Measurements from ENCODE around the gene GNAZ.

Gene GNAZ

GRCh38 chr22:23080613-23081290 lies 10.4 kb downstream of the GNAZ start:
- no peaks in the 10 kb centered on the region for H3K79me1 ChIP-seq (ENCODE audit: low read length)
- WGBS (ENCODE audit: extremely low coverage, insufficient coverage, insufficient read length): no CpG with 5 or more reads among the region's 11 CpGs

DNA sequence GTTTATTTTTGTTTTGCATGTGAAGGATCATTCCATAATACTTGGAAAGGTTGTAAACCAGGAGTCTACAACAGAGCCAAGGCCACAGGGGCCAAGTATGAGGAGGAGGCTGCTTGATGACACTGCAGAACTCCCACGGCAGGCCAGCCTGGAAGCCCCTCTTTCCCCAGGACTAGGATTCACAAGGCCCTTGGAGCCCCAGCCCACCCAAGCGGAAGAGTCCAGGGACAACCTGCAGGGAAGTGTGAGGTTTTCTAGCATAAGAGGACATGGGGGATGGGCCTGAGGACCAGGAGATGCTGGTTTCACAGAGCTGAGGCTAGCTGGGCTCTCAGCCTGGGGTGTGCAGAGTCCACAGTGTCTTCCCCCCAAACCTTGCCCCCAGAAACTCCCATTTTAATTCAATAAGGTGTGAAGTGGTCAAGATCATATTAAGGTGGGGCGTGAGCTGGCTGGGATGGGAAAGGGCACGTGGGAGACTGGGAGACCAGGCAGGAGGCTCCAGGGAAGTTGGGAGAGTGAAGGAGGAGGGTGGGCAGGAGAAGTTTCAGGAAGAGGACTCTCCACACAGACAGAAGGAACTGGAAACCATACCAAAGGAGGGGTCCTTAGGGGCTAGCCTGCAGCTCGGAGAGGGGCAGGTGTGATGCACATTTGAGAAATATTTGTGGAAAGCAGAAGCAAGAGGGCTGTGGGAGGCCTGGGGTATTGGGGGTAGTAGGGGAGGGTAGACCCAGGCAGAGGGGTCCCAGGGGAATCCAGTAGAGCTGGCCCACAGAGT lies 12.4 kb downstream of the GNAZ start:
- H2BK120ac ChIP-seq (ENCODE audit: insufficient read depth, low read length, poor library complexity): no peak overlapping the region
- no peak overlapping the region for H3K18ac ChIP-seq (ENCODE audit: low read length)
- no peak overlapping the region for H3K4me2 ChIP-seq (ENCODE audit: low read length)
- H3K79me2 ChIP-seq (ENCODE audit: control insufficient read depth, insufficient read depth, low read length, poor library complexity): no peaks in the 10 kb centered on the region
- peaks cover 1% of the 10 kb centered on the region for H3K9me3 ChIP-seq (ENCODE audit: insufficient read depth, low read depth, low read length)
- no peaks in the 10 kb centered on the region for H3K27me3 ChIP-seq (ENCODE audit: insufficient read depth, low read length)
- no peak for DNase-seq
- WGBS (ENCODE audit: extremely low coverage, insufficient coverage, insufficient read length): no CpG with 5 or more reads among the region's 5 CpGs
- H3K36me3 ChIP-seq (ENCODE audit: control insufficient read depth in 1 of 2, insufficient read depth in 2 of 2, low read length in 2 of 2): no peaks in the 10 kb centered on the region
- H2BK5ac ChIP-seq (ENCODE audit: low read depth, low read length, poor library complexity): no peak overlapping the region
- no peaks in the 10 kb centered on the region for H3K4me1 ChIP-seq (ENCODE audit: control insufficient read depth in 1 of 2, insufficient read depth in 2 of 2, low read length in 2 of 2)
- no peak overlapping the region for H3K27ac ChIP-seq (ENCODE audit: low read depth, low read length)
- no peaks in the 10 kb centered on the region for H3K79me1 ChIP-seq (ENCODE audit: low read length)
- no peak overlapping the region for H3K14ac ChIP-seq (ENCODE audit: low read length)
- H4K91ac ChIP-seq (ENCODE audit: low read depth, low read length): no peak overlapping the region
- H3K4me3 ChIP-seq (ENCODE audit: low read depth, low read length): no peak overlapping the region
- no peak overlapping the region for H3K23ac ChIP-seq (ENCODE audit: low read length)
- H2AFZ ChIP-seq (ENCODE audit: insufficient read depth, low read length, poor library complexity): no peak overlapping the region
- H2AK5ac ChIP-seq (ENCODE audit: low read length): no peak overlapping the region
- no peak overlapping the region for H3K9ac ChIP-seq (ENCODE audit: low read length)
- no peak overlapping the region for H4K12ac ChIP-seq (ENCODE audit: low read depth, low read length)
- no peak overlapping the region for H3K4ac ChIP-seq (ENCODE audit: low read depth, low read length)
- H2BK12ac ChIP-seq (ENCODE audit: low read length): no peak overlapping the region
- H4K8ac ChIP-seq (ENCODE audit: low read depth, low read length): no peak overlapping the region

More at GRCh38 chr22:23080613-23081290, 10.4 kb downstream of the GNAZ start:
- Histone ChIP-seq H4K8ac (ENCODE audit: low read depth, low read length) (no peak overlapping the region), H3K27me3 (ENCODE audit: insufficient read depth, low read length) (no peaks in the 10 kb centered on the region), H2BK5ac (ENCODE audit: low read depth, low read length, poor library complexity) (no peak overlapping the region), H3K4me2 (ENCODE audit: low read length) (no peak overlapping the region), H3K23ac (ENCODE audit: low read length) (no peak overlapping the region), H3K4ac (ENCODE audit: low read depth, low read length) (no peak overlapping the region), H3K4me1 (ENCODE audit: control insufficient read depth in 1 of 2, insufficient read depth in 2 of 2, low read length in 2 of 2) (no peaks in the 10 kb centered on the region), H2BK120ac (ENCODE audit: insufficient read depth, low read length, poor library complexity) (no peak overlapping the region), H3K79me2 (ENCODE audit: control insufficient read depth, insufficient read depth, low read length, poor library complexity) (no peaks in the 10 kb centered on the region), H4K12ac (ENCODE audit: low read depth, low read length) (no peak overlapping the region), H2AFZ (ENCODE audit: insufficient read depth, low read length, poor library complexity) (no peak overlapping the region), H3K14ac (ENCODE audit: low read length) (no peak overlapping the region), H3K4me3 (ENCODE audit: low read depth, low read length) (no peak overlapping the region), H2AK5ac (ENCODE audit: low read length) (no peak overlapping the region), H3K36me3 (ENCODE audit: control insufficient read depth in 1 of 2, insufficient read depth in 2 of 2, low read length in 2 of 2) (no peaks in the 10 kb centered on the region), H3K27ac (ENCODE audit: low read depth, low read length) (no peak overlapping the region), H3K9me3 (ENCODE audit: insufficient read depth, low read depth, low read length) (peaks cover 1% of the 10 kb centered on the region), H4K91ac (ENCODE audit: low read depth, low read length) (no peak overlapping the region), H2BK12ac (ENCODE audit: low read length) (no peak overlapping the region), H3K18ac (ENCODE audit: low read length) (no peak overlapping the region), H3K9ac (ENCODE audit: low read length) (no peak overlapping the region)
- no peak for DNase-seq

GRCh38 chr22:23083315-23084021 lies 13.1 kb downstream of the GNAZ start:
- no peak overlapping the region for H4K8ac ChIP-seq (ENCODE audit: low read depth, low read length)
- H3K79me1 ChIP-seq (ENCODE audit: low read length): no peaks in the 10 kb centered on the region
- H3K79me2 ChIP-seq (ENCODE audit: control insufficient read depth, insufficient read depth, low read length, poor library complexity): no peaks in the 10 kb centered on the region
- H3K4me2 ChIP-seq (ENCODE audit: low read length): no peak overlapping the region
- H4K91ac ChIP-seq (ENCODE audit: low read depth, low read length): no peak overlapping the region
- no peak overlapping the region for H3K4me3 ChIP-seq (ENCODE audit: low read depth, low read length)
- H3K23ac ChIP-seq (ENCODE audit: low read length): no peak overlapping the region
- no peak overlapping the region for H4K12ac ChIP-seq (ENCODE audit: low read depth, low read length)
- H3K18ac ChIP-seq (ENCODE audit: low read length): no peak overlapping the region
- no peaks in the 10 kb centered on the region for H3K4me1 ChIP-seq (ENCODE audit: control insufficient read depth in 1 of 2, insufficient read depth in 2 of 2, low read length in 2 of 2)
- H3K4ac ChIP-seq (ENCODE audit: low read depth, low read length): no peak overlapping the region
- peaks cover 1% of the 10 kb centered on the region for H3K9me3 ChIP-seq (ENCODE audit: insufficient read depth, low read depth, low read length)
- DNase-seq: peak in 1 of 2 donors; percentile 38
- no peak overlapping the region for H2AK5ac ChIP-seq (ENCODE audit: low read length)
- H2BK12ac ChIP-seq (ENCODE audit: low read length): no peak overlapping the region
- no peak overlapping the region for H2BK5ac ChIP-seq (ENCODE audit: low read depth, low read length, poor library complexity)
- no peaks in the 10 kb centered on the region for H3K36me3 ChIP-seq (ENCODE audit: control insufficient read depth in 1 of 2, insufficient read depth in 2 of 2, low read length in 2 of 2)
- no peak overlapping the region for H2AFZ ChIP-seq (ENCODE audit: insufficient read depth, low read length, poor library complexity)
- H3K14ac ChIP-seq (ENCODE audit: low read length): no peak overlapping the region
- no peak overlapping the region for H3K27ac ChIP-seq (ENCODE audit: low read depth, low read length)
- no peak overlapping the region for H2BK120ac ChIP-seq (ENCODE audit: insufficient read depth, low read length, poor library complexity)
- no peak overlapping the region for H3K9ac ChIP-seq (ENCODE audit: low read length)
- no CpG with 5 or more reads among the region's 13 CpGs for WGBS (ENCODE audit: extremely low coverage, insufficient coverage, insufficient read length)
- no peaks in the 10 kb centered on the region for H3K27me3 ChIP-seq (ENCODE audit: insufficient read depth, low read length)

GRCh38 chr22:23084453-23085350 lies 14.4 kb downstream of the GNAZ start:
- no peak overlapping the region for H2BK5ac ChIP-seq (ENCODE audit: low read depth, low read length, poor library complexity)
- H4K8ac ChIP-seq (ENCODE audit: low read depth, low read length): no peak overlapping the region
- H3K27ac ChIP-seq (ENCODE audit: low read depth, low read length): no peak overlapping the region
- H4K91ac ChIP-seq (ENCODE audit: low read depth, low read length): no peak overlapping the region
- DNase-seq: no peak
- no CpG with 5 or more reads among the region's 14 CpGs for WGBS (ENCODE audit: extremely low coverage, insufficient coverage, insufficient read length)
- H3K9ac ChIP-seq (ENCODE audit: low read length): no peak overlapping the region
- H3K27me3 ChIP-seq (ENCODE audit: insufficient read depth, low read length): no peaks in the 10 kb centered on the region
- H2BK120ac ChIP-seq (ENCODE audit: insufficient read depth, low read length, poor library complexity): no peak overlapping the region
- H4K12ac ChIP-seq (ENCODE audit: low read depth, low read length): no peak overlapping the region
- no peak overlapping the region for H2BK12ac ChIP-seq (ENCODE audit: low read length)
- H3K18ac ChIP-seq (ENCODE audit: low read length): no peak overlapping the region
- peak overlapping the region; percentile 24 for H3K23ac ChIP-seq (ENCODE audit: low read length)
- peaks cover 5% of the 10 kb centered on the region for H3K9me3 ChIP-seq (ENCODE audit: insufficient read depth, low read depth, low read length)
- H3K4me2 ChIP-seq (ENCODE audit: low read length): no peak overlapping the region
- no peak overlapping the region for H3K14ac ChIP-seq (ENCODE audit: low read length)
- no peak overlapping the region for H3K4ac ChIP-seq (ENCODE audit: low read depth, low read length)
- H2AFZ ChIP-seq (ENCODE audit: insufficient read depth, low read length, poor library complexity): no peak overlapping the region
- no peaks in the 10 kb centered on the region for H3K79me1 ChIP-seq (ENCODE audit: low read length)
- no peak overlapping the region for H2AK5ac ChIP-seq (ENCODE audit: low read length)
- H3K36me3 ChIP-seq (ENCODE audit: control insufficient read depth in 1 of 2, insufficient read depth in 2 of 2, low read length in 2 of 2): no peaks in the 10 kb centered on the region
- no peaks in the 10 kb centered on the region for H3K4me1 ChIP-seq (ENCODE audit: control insufficient read depth in 1 of 2, insufficient read depth in 2 of 2, low read length in 2 of 2)
- H3K79me2 ChIP-seq (ENCODE audit: control insufficient read depth, insufficient read depth, low read length, poor library complexity): no peaks in the 10 kb centered on the region
- H3K4me3 ChIP-seq (ENCODE audit: low read depth, low read length): peak overlapping the region; percentile 6
